K562 (cell line): Measurements from ENCODE around the gene CBL. TPM values are rescaled to one million over a fixed set of nuclear protein-coding genes. Genes with fewer than 3 reads are reported as not detected.
A peak's percentile ranks its signal among the peaks of the same experiment; 100 is the strongest.

Experiments
- CCAR2 ChIP-seq: fragments of 200-400 bp; formaldehyde crosslinking; IDR thresholded peaks from 2 replicates; pipeline ENCODE4 v1.6.1; 2017; ENCODE audit warnings: mild to moderate bottlenecking, low read depth, low read length
- E2F1 ChIP-seq: sonication (generic); formaldehyde crosslinking; IDR thresholded peaks from 2 replicates; pipeline ENCODE4 v1.8.1; 2023; ENCODE audit warnings: mild to moderate bottlenecking, missing genetic modification reagents, moderate library complexity
- EGR1 ChIP-seq: fragments of 450-650 bp; conservative IDR thresholded peaks from 2 replicates; pipeline ENCODE4 v1.6.1; 2017; ENCODE audit warnings: mild to moderate bottlenecking
- EHMT2 ChIP-seq: fragments of 450-650 bp; IDR thresholded peaks from 2 replicates; pipeline ENCODE4 v1.6.1; 2018; ENCODE audit warnings: antibody characterized with exemption
- HMGN3 ChIP-seq: IDR thresholded peaks from 2 replicates; pipeline ENCODE4 v1.6.1; 2011; ENCODE audit warnings: borderline replicate concordance, low read depth, mild to moderate bottlenecking, mixed read lengths, low read length; ENCODE audit not compliant: insufficient read length; ENCODE audit errors: extremely low read depth
- MCM2 ChIP-seq: fragments of 450-650 bp; IDR thresholded peaks from 2 replicates; pipeline ENCODE4 v1.6.1; 2017; ENCODE audit warnings: low read depth, mild to moderate bottlenecking
- MECOM ChIP-seq: fragments of 250-450 bp; sonication (Bioruptor Pico); IDR thresholded peaks from 2 replicates; pipeline ENCODE4 v1.8.0; 2022; ENCODE audit warnings: inconsistent platforms
- NFE2 ChIP-seq: IDR thresholded peaks from 2 replicates; pipeline ENCODE4 v1.6.1; 2014; ENCODE audit warnings: antibody characterized with exemption, low read depth
- POLR3A ChIP-seq: IDR thresholded peaks from 2 replicates; pipeline ENCODE4 v1.6.1; 2011; ENCODE audit warnings: borderline replicate concordance, mild to moderate bottlenecking, moderate library complexity; ENCODE audit not compliant: insufficient read length, insufficient read depth; ENCODE audit errors: extremely low read depth
- RCOR1 ChIP-seq, 2 experiments: IDR thresholded peaks; 2 replicates each; pipeline ENCODE4 v1.6.1; 2012; ENCODE audit warnings: low read depth in 2 of 2, low read length in 2 of 2, borderline replicate concordance in 1 of 2, improper control_type of control experiment in 1 of 2
- REST ChIP-seq, 2 experiments: fragments of 450-650 bp; formaldehyde crosslinking in 1 of 2; IDR thresholded peaks; 2 replicates each; pipeline versions ENCODE4 v1.4.0 to v1.6.1; 2014 to 2020; ENCODE audit warnings: mild to moderate bottlenecking in 2 of 2, borderline replicate concordance in 1 of 2, low read depth in 1 of 2
- SMARCA5 ChIP-seq: fragments of 450-650 bp; IDR thresholded peaks from 2 replicates; pipeline ENCODE4 v1.6.1; 2016
- TAF15 ChIP-seq: fragments of 200-400 bp; formaldehyde crosslinking; IDR thresholded peaks from 2 replicates; pipeline ENCODE4 v1.6.1; 2017; ENCODE audit warnings: mild to moderate bottlenecking, low read depth, low read length, moderate library complexity
- TRIM28 ChIP-seq: fragments of 450-650 bp; IDR thresholded peaks from 2 replicates; pipeline ENCODE4 v1.6.1; 2017
- VEZF1 ChIP-seq: fragments of 200-800 bp; sonication (Bioruptor generic); IDR thresholded peaks from 2 replicates; pipeline ENCODE4 v1.6.1; 2017; ENCODE audit warnings: missing genetic modification characterization, missing compliant biosample characterization
- XRCC5 ChIP-seq: fragments of 200-400 bp; formaldehyde crosslinking; IDR thresholded peaks from 2 replicates; pipeline ENCODE4 v1.6.1; 2017; ENCODE audit warnings: low read depth, mild to moderate bottlenecking, low read length
- ZFP36 ChIP-seq: fragments of 150-350 bp; IDR thresholded peaks from 2 replicates; pipeline ENCODE4 v1.6.1; 2018; ENCODE audit warnings: low read length, low read depth; ENCODE audit not compliant: partially characterized antibody
- polyA plus RNA-seq, 8 experiments: library from polyadenylated mRNA; depleted of rRNA in 4 of 8; stranded (reverse) in 5 of 8; unstranded in 3 of 8; fragments of >200 nt; fragmentation: Nextera tagmentation in 2 of 8; fragmentation: Illumina TruSeq in 1 of 8; extraction: Ambion mirVana in 2 of 8; extraction: Trizol in 1 of 8; gene quantifications; 2 replicates each; pipeline versions ENCODE4 v1.2.1 to v1.2.3, GENCODE V29; 2011 to 2014; ENCODE audit warnings: inconsistent platforms in 1 of 8, missing spikeins in 1 of 8
- total RNA-seq, 7 experiments: library from RNA; depleted of rRNA in 6 of 7; stranded (reverse); fragments of >200 nt in 6 of 7; fragmentation: Illumina TruSeq in 2 of 7; extraction: Trizol in 2 of 7; gene quantifications; 2 replicates each; pipeline versions ENCODE4 v1.2.1 to v1.2.3, GENCODE V29; 2011 to 2021; ENCODE audit warnings: low replicate concordance in 1 of 7

CBL gene
- total and polyA plus RNA-seq, 9 of the 15 experiments (the other 6 are each of a cell fraction or from before 2014, with no cell fraction given) = 3.2 to 24.9 (median 9.9) TPM

- TF ChIP-seq VEZF1 = peak; percentile 84
- no peak for TF ChIP-seq TAF15
- no peak for TF ChIP-seq NFE2
- no peak for TF ChIP-seq E2F1 (CRISPR knock-in tag)
- TF ChIP-seq XRCC5 = peak; percentile 88
- TF ChIP-seq SMARCA5 = peak; percentile 99
- no peak for TF ChIP-seq MCM2
- no peak for TF ChIP-seq MECOM (CRISPR knock-in tag)
- no peak for TF ChIP-seq EGR1
- no peak for TF ChIP-seq CCAR2
- peak; percentile 55 to 94; a peak in 3 of 4 replicates for TF ChIP-seq RCOR1 (IDR thresholded peaks at IDR 0.05; ENCODE audit: borderline replicate concordance in 1 of 2, low read depth in 2 of 2, low read length in 2 of 2)
- no peak for TF ChIP-seq TRIM28
- TF ChIP-seq REST (IDR thresholded peaks at IDR 0.05; ENCODE audit: borderline replicate concordance) = peak; percentile 4; the same call in 1 of the 2 replicates
- TF ChIP-seq REST (CRISPR knock-in tag; IDR thresholded peaks at IDR 0.05; ENCODE audit: low read depth) = no peak
- TF ChIP-seq ZFP36 = peak; percentile 4
- TF ChIP-seq HMGN3 = peak; percentile 50
- TF ChIP-seq POLR3A = no peak
- no peak for TF ChIP-seq EHMT2
Measured at GRCh38 chr11:119168471-119169281, 37.5 kb upstream of the CBL start, which contains the start of gene NLRX1 (continued).
